HG03097 (cell line): ENCODE results near the gene OR8G5.
"Not testable (repeated sequence)": the region's sequence is repeated elsewhere in the genome, so short reads cannot be mapped to it uniquely, and the experiment has no call there.

ENCODE experiments used
- ATAC-seq: cut with Tn5 transposase; IDR thresholded peaks from one replicate; pipeline ENCODE4 v1.9.1; 2021; ENCODE audit not compliant: unreplicated experiment, low FRiP score

The OR8G5 gene, protein sequence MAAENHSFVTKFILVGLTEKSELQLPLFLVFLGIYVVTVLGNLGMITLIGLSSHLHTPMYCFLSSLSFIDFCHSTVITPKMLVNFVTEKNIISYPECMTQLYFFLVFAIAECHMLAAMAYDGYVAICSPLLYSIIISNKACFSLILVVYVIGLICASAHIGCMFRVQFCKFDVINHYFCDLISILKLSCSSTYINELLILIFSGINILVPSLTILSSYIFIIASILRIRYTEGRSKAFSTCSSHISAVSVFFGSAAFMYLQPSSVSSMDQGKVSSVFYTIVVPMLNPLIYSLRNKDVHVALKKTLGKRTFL

DNA sequence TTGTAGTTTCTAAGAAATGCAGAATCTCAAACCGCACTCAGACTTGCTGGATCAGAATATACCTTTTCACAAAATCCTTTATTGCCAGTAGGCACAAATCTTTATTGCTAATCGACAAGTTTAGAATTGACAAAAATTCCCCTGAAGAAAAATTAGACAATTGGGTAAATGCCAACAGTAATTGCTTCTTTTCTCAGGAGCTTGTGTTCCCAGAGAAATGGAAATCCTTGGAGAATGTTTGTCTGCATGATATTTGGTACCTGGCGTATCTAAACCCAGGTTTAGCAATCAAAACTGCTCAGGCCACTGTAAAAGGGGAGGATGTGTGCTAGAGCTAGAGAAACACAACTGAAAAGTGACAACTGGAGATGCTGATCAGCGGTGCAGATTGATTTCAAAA, at the start of gene OR8G5:
Gene OR8G5, plus strand, starts transcription at position 301 of the 400 bp plus-strand sequence. CDS start 8,556 bp downstream, outside the sequence.
- ATAC-seq = no peak

DNA sequence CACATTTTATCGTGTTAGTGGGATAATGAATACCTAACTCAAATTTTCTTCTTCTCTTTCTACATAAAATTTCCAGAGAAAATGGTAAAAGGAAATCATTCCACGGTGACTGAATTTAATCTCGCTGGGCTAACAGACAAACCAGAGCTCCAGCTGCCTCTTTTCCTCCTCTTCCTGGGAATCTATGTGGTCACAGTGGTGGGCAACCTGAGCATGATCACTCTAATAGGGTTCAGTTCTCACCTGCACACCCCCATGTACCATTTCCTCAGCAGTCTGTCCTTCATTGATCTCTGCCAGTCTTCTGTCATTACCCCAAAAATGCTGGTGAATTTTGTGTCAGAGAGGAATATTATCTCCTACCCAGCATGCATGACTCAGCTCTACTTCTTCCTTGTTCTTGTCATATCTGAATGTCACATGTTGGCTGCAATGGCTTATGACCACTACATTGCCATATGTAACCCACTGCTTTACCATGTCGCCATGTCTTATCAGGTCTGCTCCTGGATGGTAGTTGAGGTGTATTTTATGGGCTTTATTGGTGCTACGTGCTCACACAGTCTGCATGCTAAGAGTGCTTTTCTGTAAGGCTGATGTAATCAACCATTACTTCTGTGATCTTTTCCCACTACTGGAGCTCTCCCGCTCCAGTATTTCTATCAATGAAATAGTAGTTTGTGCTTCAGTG, 48.9 kb upstream of the OR8G5 start:
- ATAC-seq = no peak

DNA sequence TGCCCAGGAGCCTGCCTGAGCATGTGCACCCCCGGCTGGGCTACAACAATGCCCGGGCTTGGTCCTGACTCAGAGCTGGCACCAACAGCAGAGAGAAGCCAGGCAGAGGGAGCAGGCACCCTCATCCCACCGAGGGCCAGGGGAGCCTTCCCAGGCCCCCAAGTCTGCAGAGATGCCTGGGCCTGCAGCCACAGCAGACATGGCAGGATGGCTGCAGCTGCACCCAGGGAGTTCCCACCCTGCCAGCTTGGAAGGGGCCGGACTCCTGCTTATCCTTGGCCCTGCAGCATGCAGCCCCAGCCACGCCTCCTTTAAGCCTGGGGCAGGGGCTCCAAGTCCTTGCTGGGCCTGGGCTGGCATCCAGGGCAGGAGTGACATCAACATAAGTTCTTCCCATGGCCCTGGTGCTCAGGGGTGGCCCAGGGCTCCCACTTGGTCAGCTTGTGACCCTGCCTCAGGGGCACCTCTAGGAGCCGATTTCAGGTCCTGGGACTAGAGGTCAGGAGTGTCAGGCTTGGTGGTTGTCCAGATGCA, 46.3 kb upstream of the OR8G5 start:
- ATAC-seq = no peak

DNA sequence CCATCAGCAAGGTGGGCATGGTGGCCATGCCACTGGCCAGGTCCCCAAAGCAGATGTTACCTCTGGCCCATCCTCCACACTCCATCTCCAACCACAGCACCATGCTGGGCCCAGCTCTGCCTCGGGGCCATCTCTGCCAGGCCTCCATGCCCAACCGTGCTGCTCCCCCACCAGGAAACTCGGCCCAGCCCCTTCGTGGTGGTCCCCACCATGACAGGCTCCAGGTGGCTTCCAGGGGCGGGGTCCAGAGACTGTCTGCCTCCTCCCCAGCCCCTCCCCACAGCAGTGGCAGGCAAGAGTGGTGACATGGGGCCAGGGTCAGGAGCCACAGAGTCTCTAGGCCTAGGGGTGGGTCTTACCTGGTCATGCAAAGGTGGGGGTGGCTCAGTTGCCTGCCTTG, 45.8 kb upstream of the OR8G5 start:
- no peak for ATAC-seq

DNA sequence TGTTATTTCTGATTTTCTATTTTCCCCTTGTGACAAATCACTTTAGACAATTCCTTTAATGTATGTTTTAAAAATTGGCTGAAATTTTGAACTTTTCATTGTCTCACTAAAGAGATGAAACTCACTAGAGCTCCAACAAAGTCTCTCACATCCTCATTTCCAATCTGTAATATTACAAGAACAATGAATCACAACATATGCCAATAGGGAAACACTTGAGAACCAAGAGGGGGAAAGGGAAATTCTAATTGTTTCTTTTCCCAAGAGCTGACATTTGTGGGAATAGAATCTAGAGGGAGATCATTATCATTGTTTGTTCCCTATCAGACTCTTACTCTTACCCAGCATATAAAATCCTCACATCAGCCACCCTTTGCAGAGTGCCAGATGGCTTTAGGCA, 44.9 kb upstream of the OR8G5 start:
- no peak for ATAC-seq

DNA sequence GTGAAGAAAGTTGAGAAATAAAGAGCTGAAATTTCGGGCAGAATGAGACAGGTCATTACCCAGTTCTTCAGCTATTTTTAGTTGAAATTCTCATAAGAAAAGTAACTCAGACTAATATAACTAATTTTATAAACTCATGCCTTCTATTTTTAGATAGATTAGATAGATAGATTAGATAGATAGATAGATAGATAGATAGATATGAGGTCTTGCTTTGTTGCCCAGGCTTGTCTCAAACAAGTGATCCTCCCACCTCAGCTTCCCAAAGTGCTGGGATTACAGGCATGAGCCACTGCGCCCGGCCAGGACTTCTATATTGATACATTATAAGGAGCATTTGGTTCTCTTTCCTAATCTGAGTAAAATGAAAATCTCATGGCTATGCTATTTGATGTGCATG, 42.1 kb upstream of the OR8G5 start:
- no peak for ATAC-seq

DNA sequence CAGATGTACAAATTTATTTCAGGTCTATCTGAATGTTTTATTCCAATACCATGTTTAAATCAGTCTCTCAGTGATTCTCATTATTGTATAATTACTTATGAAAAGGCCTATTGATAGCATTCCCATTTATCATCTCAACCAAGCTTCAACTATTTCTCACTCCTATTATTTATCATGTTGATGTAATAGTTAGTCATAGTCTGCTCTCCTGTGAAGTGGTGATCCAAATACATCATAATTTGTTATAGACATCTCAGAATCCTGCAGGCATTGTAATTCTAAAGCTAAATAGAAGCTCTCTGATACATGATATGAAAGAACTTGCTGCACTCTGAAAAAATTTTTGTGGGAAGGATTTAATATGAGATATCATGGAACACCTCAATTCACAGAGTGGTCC, 37.0 kb upstream of the OR8G5 start:
- ATAC-seq = no peak

DNA sequence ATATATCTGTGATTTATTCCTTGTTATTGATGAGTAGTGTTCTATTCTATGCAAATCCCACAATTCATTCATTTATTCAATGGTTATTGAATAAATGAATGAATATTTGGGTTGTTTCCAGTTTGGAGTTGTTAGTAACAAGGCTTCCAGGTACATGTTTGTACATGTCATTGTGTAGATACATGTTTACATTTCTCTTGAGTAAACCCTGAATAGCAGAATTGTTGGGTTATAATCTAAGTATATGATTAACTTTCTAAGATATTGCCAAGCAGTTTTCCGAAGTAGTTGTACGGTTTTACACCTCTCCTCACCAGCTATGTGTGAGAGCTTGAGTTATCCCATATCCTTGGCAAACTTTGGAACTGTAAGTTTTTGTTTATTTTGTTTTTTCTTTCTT, 33.8 kb upstream of the OR8G5 start:
- no peak for ATAC-seq

DNA sequence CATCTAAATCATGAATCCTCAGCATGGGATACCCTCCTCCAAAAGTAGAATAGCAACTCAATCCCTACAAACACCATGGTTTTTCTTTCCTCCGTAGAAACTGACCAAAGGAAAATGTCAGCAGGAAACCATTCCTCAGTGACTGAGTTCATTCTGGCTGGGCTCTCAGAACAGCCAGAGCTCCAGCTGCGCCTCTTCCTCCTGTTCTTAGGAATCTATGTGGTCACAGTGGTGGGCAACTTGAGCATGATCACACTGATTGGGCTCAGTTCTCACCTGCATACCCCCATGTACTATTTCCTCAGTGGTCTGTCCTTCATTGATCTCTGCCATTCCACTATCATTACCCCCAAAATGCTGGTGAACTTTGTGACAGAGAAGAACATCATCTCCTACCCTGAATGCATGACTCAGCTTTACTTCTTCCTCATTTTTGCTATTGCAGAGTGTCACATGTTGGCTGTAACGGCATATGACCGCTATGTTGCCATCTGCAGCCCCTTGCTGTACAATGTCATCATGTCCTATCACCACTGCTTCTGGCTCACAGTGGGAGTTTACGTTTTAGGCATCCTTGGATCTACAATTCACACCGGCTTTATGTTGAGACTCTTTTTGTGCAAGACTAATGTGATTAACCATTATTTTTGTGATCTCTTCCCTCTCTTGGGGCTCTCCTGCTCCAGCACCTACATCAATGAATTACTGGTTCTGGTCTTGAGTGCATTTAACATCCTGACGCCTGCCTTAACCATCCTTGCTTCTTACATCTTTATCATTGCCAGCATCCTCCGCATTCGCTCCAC, 31.4 kb upstream of the OR8G5 start:
- ATAC-seq = not testable (repeated sequence)

DNA sequence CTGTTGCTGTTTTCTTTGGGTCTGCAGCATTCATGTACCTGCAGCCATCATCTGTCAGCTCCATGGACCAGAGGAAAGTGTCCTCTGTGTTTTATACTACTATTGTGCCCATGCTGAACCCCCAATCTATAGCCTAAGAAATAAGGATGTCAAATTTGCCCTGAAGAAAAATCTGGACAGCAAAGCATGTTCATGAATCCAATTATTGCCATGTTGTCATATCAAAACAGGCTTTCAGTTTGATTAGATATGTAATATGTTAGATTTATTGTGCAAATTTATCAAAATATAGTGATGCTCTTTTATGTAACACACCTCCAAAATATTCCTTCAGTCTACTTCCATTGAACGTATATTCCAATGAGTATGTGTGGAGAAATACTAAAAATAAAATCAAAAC, 30.7 kb upstream of the OR8G5 start:
- no peak for ATAC-seq

DNA sequence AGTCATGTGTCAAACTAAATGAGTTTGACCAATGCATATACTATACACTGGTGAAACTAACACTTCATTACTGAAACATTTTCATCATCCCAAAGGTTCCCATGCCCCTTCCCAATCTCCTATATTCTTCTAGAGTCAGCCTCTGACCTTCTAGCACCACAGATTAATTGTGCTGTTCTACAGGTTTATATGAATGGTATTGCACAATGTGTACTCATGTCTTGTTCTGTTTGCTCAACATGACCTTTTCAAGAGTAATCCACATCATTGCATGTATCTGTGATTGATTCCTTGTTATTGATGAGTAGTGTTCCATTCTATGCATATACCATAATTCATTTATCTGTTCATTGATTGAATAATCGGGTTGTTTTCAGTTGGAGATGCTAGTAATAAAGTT, 22.8 kb upstream of the OR8G5 start:
- ATAC-seq = no peak

DNA sequence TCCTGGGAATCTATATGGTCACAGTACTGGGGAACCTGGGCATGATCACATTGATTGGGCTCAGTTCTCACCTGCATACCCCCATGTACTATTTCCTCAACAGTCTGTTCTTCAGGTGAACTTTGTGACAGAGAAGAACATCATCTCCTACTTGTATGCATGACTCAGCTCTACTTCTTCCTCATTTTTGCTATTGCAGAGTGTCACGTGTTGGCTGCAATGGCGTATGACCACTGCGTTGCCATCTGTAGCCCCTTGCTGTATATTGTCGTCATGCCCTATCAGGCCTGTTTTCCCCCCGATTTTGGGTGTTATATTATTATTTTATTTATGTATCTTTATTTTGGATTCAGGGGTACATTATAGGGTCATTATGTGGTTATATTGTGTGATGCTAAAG, 17.7 kb upstream of the OR8G5 start:
- no peak for ATAC-seq

DNA sequence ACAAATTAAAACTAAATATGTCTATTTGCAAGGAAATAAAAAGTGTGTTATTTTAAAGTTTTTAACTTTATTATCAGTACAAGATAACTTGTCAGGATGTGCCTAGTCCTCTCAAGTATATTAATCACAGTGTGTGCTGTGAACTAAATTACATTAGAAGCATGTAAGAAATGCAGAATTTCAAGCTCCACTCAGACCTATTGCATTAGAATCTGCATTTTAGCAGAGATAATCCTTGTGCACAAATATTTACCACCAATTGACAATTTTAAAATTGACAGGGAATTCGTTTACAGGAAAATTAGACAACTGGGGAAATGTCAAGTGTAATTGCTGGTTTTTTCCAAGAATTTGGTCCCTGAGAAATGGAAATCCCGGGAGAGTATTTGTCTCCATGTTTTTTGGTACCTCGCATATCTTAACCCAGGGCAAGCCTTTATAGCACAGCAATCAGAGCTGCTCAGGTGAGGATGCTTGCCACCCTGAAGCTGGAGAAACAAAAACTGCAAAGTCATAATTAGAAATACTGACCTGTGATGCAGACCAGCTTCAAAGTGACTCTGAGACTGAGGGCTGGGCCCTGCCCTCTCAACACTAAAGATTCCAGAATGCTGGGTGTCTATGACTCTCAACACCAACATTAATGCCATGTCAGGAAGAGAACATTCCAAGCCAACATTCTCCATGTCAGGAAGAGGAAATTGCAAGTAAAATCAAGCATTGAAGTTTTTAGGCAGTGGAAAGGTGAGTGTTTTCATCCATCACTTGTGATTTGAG, 15.4 kb upstream of the OR8G5 start, which contains the start of gene OR8G1:
Gene OR8G1, plus strand, starts transcription at position 475 of the 777 bp plus-strand sequence. CDS start 8,581 bp downstream, outside the sequence.
- ATAC-seq = no peak

DNA sequence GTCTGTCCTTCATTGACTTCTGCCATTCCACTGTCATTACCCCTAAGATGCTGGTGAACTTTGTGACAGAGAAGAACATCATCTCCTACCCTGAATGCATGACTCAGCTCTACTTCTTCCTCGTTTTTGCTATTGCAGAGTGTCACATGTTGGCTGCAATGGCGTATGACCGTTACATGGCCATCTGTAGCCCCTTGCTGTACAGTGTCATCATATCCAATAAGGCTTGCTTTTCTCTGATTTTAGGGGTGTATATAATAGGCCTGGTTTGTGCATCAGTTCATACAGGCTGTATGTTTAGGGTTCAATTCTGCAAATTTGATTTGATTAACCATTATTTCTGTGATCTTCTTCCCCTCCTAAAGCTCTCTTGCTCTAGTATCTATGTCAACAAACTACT, 6.3 kb upstream of the OR8G5 start:
- not testable (repeated sequence) for ATAC-seq

DNA sequence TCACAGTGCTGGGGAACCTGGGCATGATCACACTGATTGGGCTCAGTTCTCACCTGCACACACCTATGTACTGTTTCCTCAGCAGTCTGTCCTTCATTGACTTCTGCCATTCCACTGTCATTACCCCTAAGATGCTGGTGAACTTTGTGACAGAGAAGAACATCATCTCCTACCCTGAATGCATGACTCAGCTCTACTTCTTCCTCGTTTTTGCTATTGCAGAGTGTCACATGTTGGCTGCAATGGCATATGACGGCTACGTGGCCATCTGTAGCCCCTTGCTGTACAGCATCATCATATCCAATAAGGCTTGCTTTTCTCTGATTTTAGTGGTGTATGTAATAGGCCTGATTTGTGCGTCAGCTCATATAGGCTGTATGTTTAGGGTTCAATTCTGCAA, 8.9 kb downstream of the OR8G5 start:
- ATAC-seq = not testable (repeated sequence)

DNA sequence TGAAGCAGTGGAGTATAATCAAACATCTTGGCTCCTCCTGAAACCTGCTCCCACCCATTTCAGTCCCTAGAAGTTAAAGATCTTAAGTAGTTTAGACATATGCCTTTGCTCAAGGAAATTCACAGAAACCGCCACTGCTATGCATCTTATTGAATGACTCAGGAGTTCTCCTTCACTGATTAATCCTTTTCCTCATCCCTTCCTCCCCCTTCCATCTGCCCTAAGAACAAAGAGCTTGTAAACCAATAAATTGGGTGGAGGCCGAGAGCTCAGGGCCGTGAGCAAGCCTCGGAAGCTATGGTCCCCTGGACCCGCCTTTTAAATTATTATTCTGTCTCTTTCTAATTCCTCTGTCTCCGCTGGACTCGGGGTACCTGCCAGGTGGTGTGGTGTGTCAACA, 14.7 kb downstream of the OR8G5 start:
- not testable (repeated sequence) for ATAC-seq

DNA sequence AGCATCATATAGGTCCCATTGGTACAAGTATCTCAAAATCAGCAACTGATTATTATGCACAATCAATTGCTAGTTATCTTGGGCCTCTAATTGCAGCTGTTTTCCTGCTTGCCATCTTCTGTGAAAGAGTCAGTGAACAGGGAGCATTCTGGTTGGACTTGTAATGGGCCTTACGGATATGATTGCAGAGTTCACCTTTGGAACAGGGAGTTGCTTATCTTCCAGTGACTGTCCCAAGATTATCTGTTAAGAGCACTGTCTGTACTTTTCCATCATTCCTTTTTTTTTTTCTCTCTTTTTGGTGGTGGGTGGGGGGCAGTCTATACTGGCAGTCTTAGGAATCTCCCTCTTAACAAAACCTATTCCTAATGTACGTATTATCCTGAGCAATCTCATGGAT, 17.8 kb downstream of the OR8G5 start:
- no peak for ATAC-seq

DNA sequence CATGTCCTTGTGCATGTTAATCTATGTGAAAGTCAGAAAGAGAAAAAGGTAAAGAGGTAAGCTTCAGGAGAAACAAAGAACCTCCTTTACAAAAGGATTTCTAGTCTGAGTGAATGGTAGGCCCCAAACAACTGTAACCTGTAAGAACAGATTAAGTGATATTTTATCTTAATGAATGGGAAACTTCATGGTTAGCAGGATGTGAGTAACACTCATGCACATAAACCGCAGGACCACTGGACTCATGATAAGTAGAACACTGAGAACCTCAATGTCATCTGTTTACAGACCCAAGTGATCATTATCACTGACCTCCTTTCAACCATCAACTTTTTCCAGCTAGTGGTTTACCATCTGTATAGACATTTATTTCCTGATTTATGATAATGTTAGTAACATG, 19.9 kb downstream of the OR8G5 start:
- ATAC-seq = no peak

DNA sequence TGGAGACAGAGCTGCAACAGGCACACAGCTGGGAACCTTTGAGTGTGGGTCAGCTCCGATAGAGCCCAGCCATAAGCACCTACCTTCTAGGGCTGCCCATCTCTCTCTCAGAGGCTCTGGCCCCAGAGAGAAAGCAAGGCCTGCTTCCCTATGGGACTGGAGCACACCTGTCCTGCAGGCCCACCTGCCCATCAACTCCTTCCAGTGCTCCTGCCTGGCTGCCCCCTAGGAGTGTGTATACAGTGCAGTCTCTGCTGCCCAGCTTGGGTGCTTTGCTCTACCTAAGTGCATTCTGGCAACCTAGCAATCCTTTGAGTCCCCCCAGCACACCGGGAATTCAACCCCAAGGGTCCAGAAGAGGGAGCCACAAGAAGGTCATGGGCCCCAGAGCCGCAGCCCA, 21.0 kb downstream of the OR8G5 start:
- ATAC-seq = no peak

DNA sequence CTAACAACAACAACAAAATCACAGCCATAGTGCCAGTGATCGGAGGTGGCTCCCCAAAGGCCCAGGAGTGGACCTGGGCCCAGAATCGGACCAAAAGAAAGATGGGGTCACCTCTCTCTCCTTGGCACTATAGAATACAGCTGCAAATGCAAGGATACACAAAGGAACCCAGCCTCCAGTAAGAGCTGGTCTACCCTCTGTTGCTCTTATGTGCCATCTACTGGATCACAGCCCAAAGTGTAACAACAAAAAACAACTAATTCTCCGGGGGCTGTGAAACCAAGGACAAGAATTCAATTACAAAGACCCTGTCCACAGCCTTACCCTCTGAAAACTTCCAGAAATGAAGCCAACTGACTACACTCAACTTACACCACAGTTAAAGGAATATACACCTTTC, 21.6 kb downstream of the OR8G5 start:
- no peak for ATAC-seq
